Adipocyte (in vitro differentiated cells): ENCODE results near the gene LYST.
A peak's percentile ranks its signal among the peaks of the same experiment; 100 is the strongest.

Experiments
- DNase-seq: peaks from one replicate; pipeline ENCODE4 v3.0.0-alpha.2; 2015; ENCODE audit warnings: low read depth
- H3K27me3 ChIP-seq: replicated peaks from 2 replicates; pipeline ENCODE4 v1.7.0; 2013; ENCODE audit warnings: mild to moderate bottlenecking, low read length, moderate library complexity; ENCODE audit not compliant: control insufficient read depth, insufficient read depth
- H3K36me3 ChIP-seq: 2 replicates; pipeline ENCODE4 v1.7.0; 2013; ENCODE audit warnings: low read length, mild to moderate bottlenecking, moderate library complexity; ENCODE audit not compliant: control insufficient read depth, insufficient read depth, severe bottlenecking
- H3K4me1 ChIP-seq: 2 replicates; pipeline ENCODE4 v1.7.0; 2013; ENCODE audit warnings: mild to moderate bottlenecking, low read length, moderate library complexity; ENCODE audit not compliant: control insufficient read depth, insufficient read depth
- H3K4me3 ChIP-seq: 2 replicates; pipeline ENCODE4 v1.7.0; 2013; ENCODE audit warnings: mild to moderate bottlenecking, low read length, moderate library complexity
- H3K9ac ChIP-seq: 2 replicates; pipeline ENCODE4 v1.7.0; 2013; ENCODE audit warnings: mild to moderate bottlenecking, low read length, moderate library complexity
- H3K9me3 ChIP-seq: 2 replicates; pipeline ENCODE4 v1.7.0; 2013; ENCODE audit warnings: mild to moderate bottlenecking, low read length, moderate library complexity; ENCODE audit not compliant: control insufficient read depth

LYST gene

GRCh38 chr1:235670157-235670776, 196.4 kb downstream of the LYST start:
- H3K4me1 ChIP-seq, result no peaks in the 10 kb centered on the region
- DNase-seq, result no peak
- peaks cover 44% of the 10 kb centered on the region for H3K9me3 ChIP-seq
- no peaks in the 10 kb centered on the region for H3K27me3 ChIP-seq
- H3K9ac ChIP-seq, result no peak overlapping the region
- H3K36me3 ChIP-seq, result peaks cover 62% of the 10 kb centered on the region
- H3K4me3 ChIP-seq, result peak overlapping the region; percentile 44

GRCh38 chr1:235669277-235669676, 197.4 kb downstream of the LYST start:
- Histone ChIP-seq H3K9ac (no peak overlapping the region), H3K4me1 (no peaks in the 10 kb centered on the region), H3K27me3 (no peaks in the 10 kb centered on the region), H3K36me3 (peaks cover 52% of the 10 kb centered on the region), H3K9me3 (peaks cover 35% of the 10 kb centered on the region), H3K4me3 (peak overlapping the region; percentile 44)
- DNase-seq, result no peak

- Histone ChIP-seq H3K9me3 (no peaks in the 10 kb centered on the region), H3K4me3 (no peak overlapping the region), H3K27me3 (no peaks in the 10 kb centered on the region), H3K4me1 (no peaks in the 10 kb centered on the region), H3K9ac (no peak overlapping the region), H3K36me3 (peaks cover 39% of the 10 kb centered on the region)
- DNase-seq, result no peak
These were observed 203.1 kb downstream of the LYST start for GRCh38 chr1:235663628-235664027.

GRCh38 chr1:235661568-235661967, 205.1 kb downstream of the LYST start:
- Histone ChIP-seq H3K9ac (no peak overlapping the region), H3K4me3 (no peak overlapping the region), H3K36me3 (peaks cover 38% of the 10 kb centered on the region), H3K4me1 (no peaks in the 10 kb centered on the region), H3K27me3 (no peaks in the 10 kb centered on the region), H3K9me3 (no peaks in the 10 kb centered on the region)
- DNase-seq, result no peak

- no peak for DNase-seq
- H3K9me3 ChIP-seq, result no peaks in the 10 kb centered on the region
- no peaks in the 10 kb centered on the region for H3K4me1 ChIP-seq
- peaks cover 38% of the 10 kb centered on the region for H3K36me3 ChIP-seq
- H3K4me3 ChIP-seq, result no peak overlapping the region
- no peak overlapping the region for H3K9ac ChIP-seq
- no peaks in the 10 kb centered on the region for H3K27me3 ChIP-seq
These were observed 207.4 kb downstream of the LYST start for GRCh38 chr1:235659186-235659771.

GRCh38 chr1:235657747-235658526, 208.8 kb downstream of the LYST start:
- no peaks in the 10 kb centered on the region for H3K9me3 ChIP-seq
- DNase-seq, result no peak
- no peaks in the 10 kb centered on the region for H3K4me1 ChIP-seq
- H3K9ac ChIP-seq, result no peak overlapping the region
- H3K36me3 ChIP-seq, result peaks cover 24% of the 10 kb centered on the region
- H3K27me3 ChIP-seq, result peaks cover 2% of the 10 kb centered on the region
- H3K4me3 ChIP-seq, result no peak overlapping the region

- H3K4me3 ChIP-seq, result no peak overlapping the region
- H3K27me3 ChIP-seq, result peaks cover 9% of the 10 kb centered on the region
- H3K36me3 ChIP-seq, result peaks cover 17% of the 10 kb centered on the region
- H3K4me1 ChIP-seq, result no peaks in the 10 kb centered on the region
- H3K9me3 ChIP-seq, result no peaks in the 10 kb centered on the region
- H3K9ac ChIP-seq, result no peak overlapping the region
- no peak for DNase-seq
These were observed 209.4 kb downstream of the LYST start for GRCh38 chr1:235657269-235657668.

GRCh38 chr1:235652364-235652763, 214.3 kb downstream of the LYST start:
- H3K27me3 ChIP-seq, result peaks cover 33% of the 10 kb centered on the region
- no peak for DNase-seq

GRCh38 chr1:235651170-235651806, 215.4 kb downstream of the LYST start:
- Histone ChIP-seq H3K9me3 (no peaks in the 10 kb centered on the region), H3K4me1 (peaks cover 11% of the 10 kb centered on the region), H3K36me3 (no peaks in the 10 kb centered on the region), H3K9ac (no peak overlapping the region), H3K27me3 (peaks cover 33% of the 10 kb centered on the region), H3K4me3 (peak overlapping the region; percentile 64)
- no peak for DNase-seq

More at GRCh38 chr1:235652364-235652763, 214.3 kb downstream of the LYST start:
- Histone ChIP-seq H3K4me3 (no peak overlapping the region), H3K36me3 (no peaks in the 10 kb centered on the region), H3K9me3 (no peaks in the 10 kb centered on the region), H3K4me1 (peaks cover 11% of the 10 kb centered on the region), H3K9ac (no peak overlapping the region)

GRCh38 chr1:235650341-235651169, 216.2 kb downstream of the LYST start:
- Histone ChIP-seq H3K36me3 (no peaks in the 10 kb centered on the region), H3K4me3 (peak overlapping the region; percentile 64), H3K9me3 (no peaks in the 10 kb centered on the region), H3K9ac (no peak overlapping the region), H3K4me1 (peaks cover 11% of the 10 kb centered on the region), H3K27me3 (peaks cover 36% of the 10 kb centered on the region)
- peak; percentile 35 for DNase-seq
